NT2/D1 (cell line): ENCODE measurements around the gene GSS.

Source experiments
- DNase-seq: peaks from one replicate; pipeline ENCODE4 v3.0.0-alpha.2; 2011; ENCODE audit warnings: low read depth, low spot score
- H3K27me3 ChIP-seq: 2 replicates; pipeline ENCODE4 v1.6.0; 2011; ENCODE audit warnings: mild to moderate bottlenecking; ENCODE audit not compliant: insufficient read length, insufficient read depth
- H3K36me3 ChIP-seq: 2 replicates; pipeline ENCODE4 v1.6.1; 2011; ENCODE audit warnings: mild to moderate bottlenecking, low read length, mixed read lengths; ENCODE audit not compliant: insufficient read depth, insufficient read length
- H3K4me1 ChIP-seq: 2 replicates; pipeline ENCODE4 v1.5.1; 2011; ENCODE audit not compliant: insufficient read depth, insufficient read length
- H3K4me3 ChIP-seq: 2 replicates; pipeline ENCODE4 v1.5.1; 2011; ENCODE audit warnings: low read depth; ENCODE audit not compliant: insufficient read length
- H3K9ac ChIP-seq: 2 replicates; pipeline ENCODE4 v1.6.0; 2011; ENCODE audit warnings: low read depth; ENCODE audit not compliant: insufficient read length
- H3K9me3 ChIP-seq: 2 replicates; pipeline ENCODE4 v1.5.1; 2011; ENCODE audit warnings: mild to moderate bottlenecking, low read length; ENCODE audit not compliant: insufficient read depth
- SUZ12 ChIP-seq: IDR thresholded peaks from 2 replicates; pipeline ENCODE4 v1.6.1; 2011; ENCODE audit not compliant: insufficient read length, insufficient read depth; ENCODE audit errors: extremely low read depth
- YY1 ChIP-seq: IDR thresholded peaks from 2 replicates; pipeline ENCODE4 v1.6.1; 2011; ENCODE audit not compliant: insufficient read length, insufficient read depth
- ZNF274 ChIP-seq: IDR thresholded peaks from 2 replicates; pipeline ENCODE4 v1.6.1; 2011; ENCODE audit warnings: mild to moderate bottlenecking, low read depth, low read length

The GSS gene

DNA sequence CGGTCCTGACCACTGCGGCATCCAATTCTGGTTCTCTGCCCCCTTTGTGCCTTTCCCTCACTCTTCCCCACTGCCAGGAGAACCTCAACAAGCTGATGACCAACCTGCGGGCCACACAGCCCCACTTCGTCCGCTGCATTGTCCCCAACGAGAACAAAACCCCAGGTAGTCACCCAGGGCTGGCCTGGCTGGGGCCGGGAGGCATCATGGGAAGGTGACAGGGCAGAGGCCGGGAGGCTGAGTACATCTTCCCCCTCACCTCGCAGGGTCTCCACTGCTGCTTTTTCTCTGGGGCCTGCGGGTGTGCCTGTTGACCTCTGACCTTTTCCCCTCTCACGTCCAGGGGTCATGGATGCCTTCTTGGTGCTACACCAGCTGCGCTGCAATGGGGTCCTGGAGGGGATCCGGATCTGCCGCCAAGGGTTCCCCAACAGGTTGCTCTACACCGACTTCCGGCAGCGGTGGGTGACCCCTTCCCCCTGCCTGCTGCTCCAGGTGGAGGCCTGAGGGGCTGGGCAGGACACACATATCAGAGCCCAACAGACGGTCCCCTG lies 35.1 kb upstream of the GSS start:
- Histone ChIP-seq H3K27me3 (peaks cover 12% of the 10 kb centered on the region), H3K4me1 (peaks cover 13% of the 10 kb centered on the region), H3K36me3 (peaks cover 50% of the 10 kb centered on the region), H3K9me3 (no peaks in the 10 kb centered on the region), H3K4me3 (no peak overlapping the region), H3K9ac (no peak overlapping the region)
- no peak for TF ChIP-seq ZNF274
- no peak for TF ChIP-seq SUZ12
- no peak for TF ChIP-seq YY1
- no peak for DNase-seq

DNA sequence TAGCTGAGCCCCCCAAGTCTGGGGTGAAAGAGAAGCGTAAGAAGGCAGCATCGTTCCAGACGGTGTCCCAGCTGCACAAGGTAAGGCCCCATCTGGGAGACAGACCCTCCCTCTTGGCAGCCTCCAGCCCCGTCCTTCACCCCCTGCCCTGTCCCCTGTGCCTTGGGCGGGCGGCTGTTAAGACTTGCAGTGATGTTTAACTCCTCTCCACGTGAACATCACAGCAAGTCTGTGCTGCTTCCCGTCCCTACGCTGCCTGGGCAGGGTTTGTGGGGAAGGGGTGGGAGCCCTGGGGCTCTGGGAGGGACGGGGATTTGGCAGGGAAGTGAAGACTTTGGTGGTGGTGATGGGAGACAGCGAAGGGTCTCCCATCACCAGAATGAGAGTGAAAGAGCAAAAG lies 34.6 kb upstream of the GSS start:
- Histone ChIP-seq H3K4me1 (peaks cover 18% of the 10 kb centered on the region), H3K9me3 (no peaks in the 10 kb centered on the region), H3K4me3 (no peak overlapping the region), H3K9ac (no peak overlapping the region), H3K27me3 (peaks cover 17% of the 10 kb centered on the region), H3K36me3 (peaks cover 45% of the 10 kb centered on the region)
- TF ChIP-seq ZNF274 (no peak), YY1 (no peak), SUZ12 (no peak)
- DNase-seq = no peak

DNA sequence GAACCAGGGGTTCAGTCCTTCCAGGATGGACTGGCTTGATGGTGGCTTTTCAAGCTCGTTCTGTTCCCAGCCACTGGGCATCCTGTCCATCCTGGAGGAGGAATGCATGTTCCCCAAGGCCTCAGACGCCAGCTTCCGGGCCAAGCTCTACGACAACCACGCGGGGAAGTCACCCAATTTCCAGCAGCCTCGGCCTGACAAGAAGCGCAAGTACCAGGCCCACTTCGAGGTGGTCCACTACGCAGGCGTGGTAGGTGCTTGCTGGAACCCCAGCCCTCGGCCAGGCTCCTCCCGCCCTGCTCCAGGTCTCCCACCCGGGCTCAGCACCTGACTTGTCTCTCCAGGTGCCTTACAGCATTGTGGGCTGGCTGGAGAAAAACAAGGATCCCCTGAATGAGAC lies 34.1 kb upstream of the GSS start:
- H3K9ac ChIP-seq = no peak overlapping the region
- H3K9me3 ChIP-seq = no peaks in the 10 kb centered on the region
- H3K4me1 ChIP-seq = peaks cover 23% of the 10 kb centered on the region
- H3K4me3 ChIP-seq = no peak overlapping the region
- no peak for DNase-seq
- TF ChIP-seq SUZ12 (no peak), YY1 (no peak), ZNF274 (no peak)
- H3K36me3 ChIP-seq = peaks cover 39% of the 10 kb centered on the region
- peaks cover 22% of the 10 kb centered on the region for H3K27me3 ChIP-seq

DNA sequence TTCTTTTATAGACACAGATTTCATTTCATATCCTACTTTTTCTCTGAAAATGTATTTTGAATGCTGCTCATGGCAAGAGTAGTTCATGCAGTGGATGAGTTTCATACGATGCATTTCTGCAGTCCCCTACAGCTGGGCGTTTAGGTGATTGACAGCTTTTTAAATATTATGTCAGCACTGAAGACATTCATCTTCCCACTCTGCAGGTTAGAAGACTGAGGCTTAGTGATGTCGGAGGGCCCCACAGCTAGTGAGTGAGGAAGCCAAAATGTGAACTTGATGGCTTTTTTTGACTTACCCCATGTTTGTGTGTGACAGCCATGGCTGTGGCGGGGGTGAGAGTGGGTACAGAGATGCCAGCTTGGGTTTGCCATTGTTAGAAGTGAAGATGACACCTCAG lies 33.5 kb upstream of the GSS start:
- H3K4me3 ChIP-seq = no peak overlapping the region
- peaks cover 25% of the 10 kb centered on the region for H3K4me1 ChIP-seq
- peaks cover 33% of the 10 kb centered on the region for H3K36me3 ChIP-seq
- H3K9ac ChIP-seq = no peak overlapping the region
- TF ChIP-seq ZNF274 (no peak), YY1 (no peak), SUZ12 (no peak)
- H3K9me3 ChIP-seq = no peaks in the 10 kb centered on the region
- H3K27me3 ChIP-seq = peaks cover 22% of the 10 kb centered on the region
- no peak for DNase-seq

DNA sequence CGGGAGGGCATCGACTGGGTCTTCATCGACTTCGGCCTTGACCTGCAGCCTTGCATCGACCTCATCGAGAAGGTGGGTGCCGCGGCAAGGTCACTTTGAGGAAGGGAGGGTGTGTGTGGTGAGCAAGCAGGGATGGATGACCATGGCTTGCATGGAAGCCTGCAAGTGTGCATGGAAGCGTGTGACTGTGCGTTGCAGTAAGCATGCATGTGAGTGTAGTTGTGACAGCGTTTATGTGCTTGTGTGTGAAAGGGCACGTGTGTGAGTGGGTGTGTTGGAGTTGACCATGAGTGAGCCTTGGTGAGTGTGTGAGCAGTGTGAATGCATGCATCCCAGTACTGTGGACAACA lies 32.6 kb upstream of the GSS start:
- TF ChIP-seq SUZ12 (no peak), ZNF274 (no peak), YY1 (no peak)
- DNase-seq = no peak

DNA sequence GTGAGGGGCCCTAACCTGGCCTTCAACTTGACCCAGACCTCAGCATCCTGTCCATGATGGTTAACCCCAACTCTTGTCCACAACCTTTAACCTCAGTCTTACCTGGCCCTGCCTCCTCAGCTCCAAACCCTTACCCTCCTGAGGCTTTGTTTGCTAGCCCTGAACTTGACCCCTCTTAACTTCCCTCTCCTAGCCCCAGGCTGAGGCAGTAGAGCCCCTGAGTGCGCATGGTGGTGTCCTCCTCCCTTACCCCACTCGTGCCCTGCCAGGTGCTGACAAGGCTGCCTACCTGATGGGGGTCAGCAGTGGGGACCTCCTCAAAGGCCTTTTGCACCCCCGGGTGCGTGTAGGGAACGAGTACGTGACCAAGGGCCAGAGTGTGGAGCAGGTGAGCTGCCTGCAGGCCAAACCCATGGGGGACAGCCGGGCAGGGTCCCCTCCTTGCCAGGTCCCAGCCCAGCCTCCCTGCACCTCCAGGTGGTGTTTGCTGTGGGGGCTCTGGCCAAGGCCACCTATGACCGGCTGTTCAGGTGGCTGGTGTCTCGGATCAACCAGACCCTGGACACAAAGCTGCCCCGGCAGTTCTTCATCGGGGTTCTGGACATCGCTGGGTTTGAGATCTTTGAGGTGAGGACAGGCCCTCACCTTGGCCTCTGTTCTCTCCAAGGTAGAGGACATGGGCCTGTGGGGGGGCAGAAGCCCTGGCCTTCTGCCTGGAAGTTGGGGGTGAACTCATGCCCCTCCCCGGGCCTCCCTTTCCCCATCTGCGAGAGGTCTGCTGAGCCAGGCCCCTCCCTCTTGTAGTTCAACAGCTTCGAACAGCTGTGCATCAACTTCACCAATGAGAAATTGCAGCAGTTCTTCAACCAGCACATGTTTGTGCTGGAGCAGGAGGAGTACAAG lies 31.9 kb upstream of the GSS start:
- TF ChIP-seq YY1 = no peak
- TF ChIP-seq SUZ12 = no peak
- TF ChIP-seq ZNF274 = no peak

More for the DNA sequence above, 32.6 kb upstream of the GSS start:
- peaks cover 29% of the 10 kb centered on the region for H3K27me3 ChIP-seq
- H3K9ac ChIP-seq = no peak overlapping the region
- no peak overlapping the region for H3K4me3 ChIP-seq
- H3K9me3 ChIP-seq = no peaks in the 10 kb centered on the region
- H3K4me1 ChIP-seq = peaks cover 31% of the 10 kb centered on the region
- peaks cover 24% of the 10 kb centered on the region for H3K36me3 ChIP-seq

More for the DNA sequence above, 31.9 kb upstream of the GSS start:
- Histone ChIP-seq H3K9ac (no peak overlapping the region), H3K4me3 (no peak overlapping the region), H3K4me1 (peaks cover 27% of the 10 kb centered on the region), H3K9me3 (no peaks in the 10 kb centered on the region), H3K27me3 (peaks cover 35% of the 10 kb centered on the region), H3K36me3 (peaks cover 19% of the 10 kb centered on the region)
- no peak for DNase-seq
